ENCODE measurements around the gene DCD. TPM values are rescaled to one million over a fixed set of nuclear protein-coding genes. Genes with fewer than 3 reads are reported as not detected.

The DCD gene
- total RNA-seq, 4 donors from 2014 or later = not detected

DNA sequence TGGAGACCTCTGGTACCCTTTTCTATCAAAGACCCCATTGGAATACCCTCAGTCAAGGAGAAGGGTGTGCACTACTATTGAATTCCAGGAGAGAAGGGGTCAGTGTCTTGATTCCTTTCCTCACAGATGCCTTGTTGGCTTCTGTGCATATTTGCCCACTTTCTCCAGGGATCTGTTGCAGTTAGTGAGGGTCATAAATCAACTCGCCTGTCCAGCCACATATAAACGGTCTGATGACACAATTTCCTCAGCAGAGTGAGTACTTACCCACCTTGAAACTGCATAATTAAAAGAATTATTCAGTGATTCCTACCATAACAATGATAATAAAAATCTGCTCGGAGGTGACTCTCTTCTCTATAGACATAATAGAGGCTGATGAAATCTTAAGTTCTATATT, 13.9 kb upstream of the DCD start:
- Histone ChIP-seq H3K9me3 (no peaks in the 10 kb centered on the region), H3K4me3 (no peak overlapping the region), H3K36me3 (no peaks in the 10 kb centered on the region), H3K4me1 (no peaks in the 10 kb centered on the region), H3K27ac (no peak overlapping the region), H3K27me3 (peaks cover 8% of the 10 kb centered on the region)
- no peak for ATAC-seq
- TF ChIP-seq EP300 (IDR thresholded peaks at IDR 0.05) (no peak), POLR2A (IDR thresholded peaks at IDR 0.05) (no peak), POLR2AphosphoS5 (IDR thresholded peaks at IDR 0.05) (no peak)
- TF ChIP-seq, protein P1, sequence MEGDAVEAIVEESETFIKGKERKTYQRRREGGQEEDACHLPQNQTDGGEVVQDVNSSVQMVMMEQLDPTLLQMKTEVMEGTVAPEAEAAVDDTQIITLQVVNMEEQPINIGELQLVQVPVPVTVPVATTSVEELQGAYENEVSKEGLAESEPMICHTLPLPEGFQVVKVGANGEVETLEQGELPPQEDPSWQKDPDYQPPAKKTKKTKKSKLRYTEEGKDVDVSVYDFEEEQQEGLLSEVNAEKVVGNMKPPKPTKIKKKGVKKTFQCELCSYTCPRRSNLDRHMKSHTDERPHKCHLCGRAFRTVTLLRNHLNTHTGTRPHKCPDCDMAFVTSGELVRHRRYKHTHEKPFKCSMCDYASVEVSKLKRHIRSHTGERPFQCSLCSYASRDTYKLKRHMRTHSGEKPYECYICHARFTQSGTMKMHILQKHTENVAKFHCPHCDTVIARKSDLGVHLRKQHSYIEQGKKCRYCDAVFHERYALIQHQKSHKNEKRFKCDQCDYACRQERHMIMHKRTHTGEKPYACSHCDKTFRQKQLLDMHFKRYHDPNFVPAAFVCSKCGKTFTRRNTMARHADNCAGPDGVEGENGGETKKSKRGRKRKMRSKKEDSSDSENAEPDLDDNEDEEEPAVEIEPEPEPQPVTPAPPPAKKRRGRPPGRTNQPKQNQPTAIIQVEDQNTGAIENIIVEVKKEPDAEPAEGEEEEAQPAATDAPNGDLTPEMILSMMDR (IDR thresholded peaks at IDR 0.05) = no peak
- 39 to 46% methylated on average over 3 of the region's 3 CpGs for WGBS, 2 donors (ENCODE audit: low coverage in 1 of 2)

DNA sequence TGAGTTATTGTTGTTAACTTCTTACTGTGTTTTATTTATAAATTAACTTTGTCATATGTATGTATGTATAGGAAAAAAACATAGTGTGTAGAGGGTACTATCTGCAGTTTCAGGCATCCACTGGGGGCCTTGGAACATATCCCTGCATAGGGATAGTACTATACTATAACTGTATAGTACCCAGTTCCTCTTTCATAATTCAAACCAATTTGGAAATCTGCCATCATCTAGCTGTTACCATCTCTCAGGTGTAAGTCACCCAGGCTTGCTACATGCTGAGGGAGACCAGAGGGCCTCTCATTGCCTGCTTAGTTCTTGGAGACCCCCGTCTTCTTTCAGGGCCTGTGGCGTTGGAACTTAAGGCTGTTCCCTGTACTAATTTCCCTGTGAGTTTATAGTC, 12.9 kb upstream of the DCD start:
- Histone ChIP-seq H3K36me3 (no peaks in the 10 kb centered on the region), H3K4me1 (no peaks in the 10 kb centered on the region), H3K27me3 (peaks cover 8% of the 10 kb centered on the region), H3K4me3 (no peak overlapping the region), H3K27ac (no peak overlapping the region), H3K9me3 (no peaks in the 10 kb centered on the region)
- 42% methylated on average over 2 of the region's 2 CpGs; no CpG with 5 or more reads in 1 of the 2 donors for WGBS, 2 donors (ENCODE audit: low coverage in 1 of 2)
- no peak for TF ChIP-seq POLR2AphosphoS5 (IDR thresholded peaks at IDR 0.05)
- no peak for TF ChIP-seq POLR2A (IDR thresholded peaks at IDR 0.05)
- no peak for TF ChIP-seq EP300 (IDR thresholded peaks at IDR 0.05)
- TF ChIP-seq, protein P1 (IDR thresholded peaks at IDR 0.05) = no peak
- no peak for ATAC-seq

DNA sequence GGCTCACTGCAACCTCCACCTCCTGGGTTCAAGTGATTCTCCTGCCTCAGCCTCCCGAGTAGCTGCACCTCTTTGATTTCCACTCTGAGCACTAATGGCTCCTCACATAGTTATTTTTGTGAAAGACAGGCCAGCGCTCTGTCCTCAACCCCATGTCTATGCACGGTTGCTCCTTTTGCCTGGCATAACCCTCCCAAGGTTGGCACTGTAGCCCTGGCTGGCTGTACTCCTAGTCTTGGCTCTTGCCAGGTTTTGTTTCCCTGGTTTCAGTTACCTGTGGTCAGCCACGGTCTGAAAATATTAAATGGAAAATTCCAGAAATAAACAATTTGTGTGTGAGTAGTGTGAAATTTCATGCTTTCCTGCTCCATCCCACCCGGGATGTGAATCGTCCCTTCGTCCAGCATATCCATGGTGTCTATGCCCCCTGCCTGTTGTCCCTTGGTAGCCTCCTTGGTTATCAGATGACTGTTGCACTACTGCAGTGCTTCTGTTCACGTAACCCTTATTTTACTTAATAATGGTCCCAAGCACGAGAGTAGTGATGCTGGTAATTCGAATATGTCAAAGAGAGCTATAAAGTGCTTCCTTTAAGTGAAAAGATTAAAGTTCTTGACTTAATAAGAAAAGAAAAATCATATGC, 12.3 kb upstream of the DCD start:
- Histone ChIP-seq H3K27ac (no peak overlapping the region), H3K9me3 (no peaks in the 10 kb centered on the region), H3K4me1 (no peaks in the 10 kb centered on the region), H3K27me3 (peaks cover 8% of the 10 kb centered on the region), H3K4me3 (no peak overlapping the region), H3K36me3 (no peaks in the 10 kb centered on the region)
- no peak for ATAC-seq
- 75 to 80% methylated on average over 1 to 8 of the region's 10 CpGs for WGBS, 2 donors (ENCODE audit: low coverage in 1 of 2)
- TF ChIP-seq POLR2AphosphoS5 (IDR thresholded peaks at IDR 0.05) (no peak), POLR2A (IDR thresholded peaks at IDR 0.05) (no peak), EP300 (IDR thresholded peaks at IDR 0.05) (no peak)
- TF ChIP-seq, protein P1 (IDR thresholded peaks at IDR 0.05) = no peak

GRCh38 chr12:54658306-54659264, 10.4 kb upstream of the DCD start:
- Histone ChIP-seq H3K4me3 (no peak overlapping the region), H3K36me3 (no peaks in the 10 kb centered on the region), H3K9me3 (no peaks in the 10 kb centered on the region), H3K4me1 (no peaks in the 10 kb centered on the region), H3K27ac (no peak overlapping the region), H3K27me3 (peaks cover 8% of the 10 kb centered on the region)
- WGBS, 2 donors (ENCODE audit: low coverage in 1 of 2) = 58 to 67% methylated on average over 8 to 14 of the region's 19 CpGs
- TF ChIP-seq POLR2AphosphoS5 (IDR thresholded peaks at IDR 0.05) (no peak), EP300 (IDR thresholded peaks at IDR 0.05) (no peak), POLR2A (IDR thresholded peaks at IDR 0.05) (no peak)
- TF ChIP-seq, protein P1 (IDR thresholded peaks at IDR 0.05) = no peak
- no peak for ATAC-seq

Measured in gastroesophageal sphincter (tissue), 4 donors.